DOHH2 (cell line): ENCODE results near the gene ST3GAL3.

Experiments used
- H3F3A ChIP-seq: fragments of 200-600 bp; sonication (generic), shearing (Covaris generic); 2 replicates; pipeline ENCODE4 v1.6.0; 2016; ENCODE audit warnings: antibody characterized with exemption, mild to moderate bottlenecking; ENCODE audit not compliant: control insufficient read depth, insufficient read depth
- H3K27ac ChIP-seq: fragments of 200-600 bp; sonication (generic); 2 replicates; pipeline ENCODE4 v1.5.1; 2014; ENCODE audit warnings: low read depth, mild to moderate bottlenecking, low read length, moderate library complexity
- H3K27me3 ChIP-seq: fragments of 200-600 bp; sonication (generic); 2 replicates; pipeline ENCODE4 v1.6.1; 2014; ENCODE audit warnings: mild to moderate bottlenecking, low read length, mixed read lengths; ENCODE audit not compliant: control insufficient read depth
- H3K36me3 ChIP-seq: fragments of 200-600 bp; sonication (generic); 2 replicates; pipeline ENCODE4 v1.6.1; 2014; ENCODE audit warnings: mild to moderate bottlenecking, low read length, moderate library complexity, mixed read lengths; ENCODE audit not compliant: control insufficient read depth
- H3K4me1 ChIP-seq: fragments of 200-600 bp; sonication (generic); 2 replicates; pipeline ENCODE4 v1.6.1; 2014; ENCODE audit warnings: mild to moderate bottlenecking, low read length, mixed read lengths; ENCODE audit not compliant: control insufficient read depth
- H3K4me2 ChIP-seq: fragments of 200-600 bp; sonication (generic); 2 replicates; pipeline ENCODE4 v1.6.0; 2014; ENCODE audit warnings: mild to moderate bottlenecking, low read length, moderate library complexity
- H3K4me3 ChIP-seq: fragments of 200-600 bp; sonication (generic); 2 replicates; pipeline ENCODE4 v1.5.1; 2014; ENCODE audit warnings: mild to moderate bottlenecking, low read length, mixed read lengths
- H3K79me2 ChIP-seq: fragments of 200-600 bp; sonication (generic); 2 replicates; pipeline ENCODE4 v1.6.1; 2014; ENCODE audit warnings: mild to moderate bottlenecking, low read length, mixed read lengths; ENCODE audit not compliant: control insufficient read depth
- H3K9me2 ChIP-seq: fragments of 200-600 bp; sonication (generic); replicated peaks from 2 replicates; pipeline ENCODE4 v1.6.1; 2014; ENCODE audit warnings: mild to moderate bottlenecking, low read length, mixed read lengths; ENCODE audit not compliant: control insufficient read depth
- H3K9me3 ChIP-seq: fragments of 200-600 bp; sonication (generic); 2 replicates; pipeline ENCODE4 v1.6.1; 2014; ENCODE audit warnings: antibody characterized with exemption, low read length, mixed read lengths; ENCODE audit not compliant: control insufficient read depth, insufficient read depth
- H4K20me1 ChIP-seq: fragments of 200-600 bp; sonication (generic); 2 replicates; pipeline ENCODE4 v1.6.0; 2014; ENCODE audit warnings: low read depth, mild to moderate bottlenecking, antibody characterized with exemption, low read length, moderate library complexity; ENCODE audit not compliant: control insufficient read depth, insufficient read depth
- CTCF ChIP-seq: fragments of 200-600 bp; sonication (generic); IDR thresholded peaks from one replicate; pipeline ENCODE4 v1.5.1; 2014; ENCODE audit warnings: antibody characterized with exemption, mild to moderate bottlenecking, low read depth, low read length; ENCODE audit not compliant: poor library complexity, severe bottlenecking
- EZH2phosphoT487 ChIP-seq: fragments of 200-600 bp; sonication (generic); IDR thresholded peaks from 2 replicates; pipeline ENCODE4 v1.6.1; 2017; ENCODE audit warnings: borderline replicate concordance, mild to moderate bottlenecking, antibody characterized with exemption, low read length, moderate library complexity, mixed read lengths

ST3GAL3 gene

GRCh38 chr1:43913051-43913501, 205.7 kb downstream of the ST3GAL3 start:
- Histone ChIP-seq H3K9me3 (no peaks in the 10 kb centered on the region), H3K4me2 (no peak overlapping the region), H4K20me1 (no peaks in the 10 kb centered on the region), H3K27me3 (no peaks in the 10 kb centered on the region), H3K4me1 (no peaks in the 10 kb centered on the region), H3K36me3 (no peaks in the 10 kb centered on the region), H3K79me2 (no peaks in the 10 kb centered on the region), H3K27ac (no peak overlapping the region), H3F3A (no peaks in the 10 kb centered on the region), H3K9me2 (no peaks in the 10 kb centered on the region), H3K4me3 (no peak overlapping the region)
- TF ChIP-seq EZH2phosphoT487, result no peak
- TF ChIP-seq CTCF, result no peak

DNA sequence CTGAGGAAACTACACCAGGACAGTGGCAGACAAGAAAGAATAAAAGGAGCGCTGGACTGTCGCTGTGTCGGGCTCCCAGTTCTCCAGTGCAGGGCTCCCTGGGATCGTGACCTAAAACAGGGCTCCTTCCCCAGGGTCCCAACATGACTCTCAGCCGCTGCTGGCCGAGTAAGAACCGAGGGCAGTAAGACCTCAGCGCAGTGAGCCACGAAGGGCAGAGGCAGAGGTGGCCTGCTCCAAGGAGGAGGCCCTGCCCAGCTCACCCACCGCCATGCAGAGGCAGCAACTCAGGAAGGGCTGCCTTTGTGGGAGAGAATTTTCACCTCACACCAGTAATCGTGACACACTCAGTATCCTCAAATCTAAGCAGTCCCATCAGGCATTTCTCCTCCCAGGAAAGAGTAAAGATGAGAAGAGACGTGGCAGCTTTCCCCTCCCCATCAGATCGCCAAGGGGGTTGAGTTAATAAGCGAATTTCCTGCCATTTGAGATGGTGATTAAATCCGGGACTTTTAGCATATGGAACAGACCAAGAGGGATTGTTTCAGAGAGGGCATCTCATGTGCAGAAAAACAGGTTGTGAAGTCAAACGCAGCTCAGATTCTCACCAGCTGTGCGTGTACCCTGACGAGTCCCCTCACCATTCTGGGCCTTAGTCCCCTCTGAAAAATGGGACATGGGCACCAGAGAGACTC, 206.5 kb downstream of the ST3GAL3 start:
- Histone ChIP-seq H3K9me2 (no peaks in the 10 kb centered on the region), H4K20me1 (no peaks in the 10 kb centered on the region), H3K27me3 (no peaks in the 10 kb centered on the region), H3K79me2 (no peaks in the 10 kb centered on the region), H3F3A (no peaks in the 10 kb centered on the region), H3K36me3 (no peaks in the 10 kb centered on the region), H3K4me3 (no peak overlapping the region), H3K27ac (no peak overlapping the region), H3K4me1 (no peaks in the 10 kb centered on the region), H3K4me2 (no peak overlapping the region), H3K9me3 (no peaks in the 10 kb centered on the region)
- TF ChIP-seq CTCF (no peak), EZH2phosphoT487 (no peak)

DNA sequence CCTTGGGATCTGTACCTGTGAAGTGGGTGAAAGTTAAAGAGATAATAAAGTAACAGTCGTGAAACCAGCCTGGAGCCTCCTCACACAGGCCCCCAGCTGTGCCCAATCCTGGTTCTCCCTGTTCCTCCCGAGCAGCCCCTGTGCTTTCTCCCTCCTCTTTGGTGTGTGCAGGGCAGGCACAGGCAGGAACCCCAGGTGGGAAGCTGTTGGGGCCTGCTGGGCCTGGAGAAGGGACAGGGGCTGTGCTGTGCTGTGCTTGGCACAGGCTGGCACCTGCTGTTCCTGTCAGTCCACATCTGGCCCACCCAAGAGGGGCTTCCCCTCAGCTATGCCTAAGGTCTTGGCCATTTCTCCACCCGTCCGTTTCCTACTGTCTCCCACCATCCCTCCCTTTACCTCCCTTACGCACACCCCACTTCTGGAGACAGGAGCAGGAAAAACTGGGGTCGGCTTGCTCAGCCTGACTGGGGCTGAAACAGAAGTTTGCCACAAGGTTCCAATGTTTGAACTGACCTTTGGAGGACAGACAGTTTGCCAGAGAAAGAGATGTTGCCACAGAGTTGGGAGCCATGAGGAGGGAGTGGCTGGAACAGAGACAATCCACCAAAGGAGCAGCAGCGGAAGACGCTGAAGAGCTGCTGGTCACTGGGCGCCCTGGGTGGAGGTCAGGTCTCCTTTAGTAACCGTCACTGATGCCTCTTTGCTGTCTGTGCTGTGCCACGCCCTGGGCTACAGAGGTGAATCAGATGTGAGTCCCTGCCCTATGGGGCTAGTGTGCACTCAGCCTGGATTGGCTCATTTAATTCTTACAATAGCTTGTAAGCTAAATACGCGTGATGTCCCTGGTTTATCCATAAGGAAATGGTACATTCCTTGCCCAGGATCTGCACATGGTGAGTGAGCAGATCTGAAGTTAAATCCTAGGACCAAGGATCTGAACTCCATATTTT, 207.5 kb downstream of the ST3GAL3 start:
- no peak overlapping the region for H3K27ac ChIP-seq
- H3K36me3 ChIP-seq, result no peaks in the 10 kb centered on the region
- no peaks in the 10 kb centered on the region for H3K27me3 ChIP-seq
- no peaks in the 10 kb centered on the region for H3K9me3 ChIP-seq
- H3K9me2 ChIP-seq, result no peaks in the 10 kb centered on the region
- H4K20me1 ChIP-seq, result no peaks in the 10 kb centered on the region
- no peaks in the 10 kb centered on the region for H3F3A ChIP-seq
- TF ChIP-seq EZH2phosphoT487 (no peak), CTCF (no peak)
- H3K4me1 ChIP-seq, result no peaks in the 10 kb centered on the region
- H3K4me3 ChIP-seq, result no peak overlapping the region
- no peaks in the 10 kb centered on the region for H3K79me2 ChIP-seq
- no peak overlapping the region for H3K4me2 ChIP-seq
